ENCODE measurements around the gene RPS6KB2.

DNA sequence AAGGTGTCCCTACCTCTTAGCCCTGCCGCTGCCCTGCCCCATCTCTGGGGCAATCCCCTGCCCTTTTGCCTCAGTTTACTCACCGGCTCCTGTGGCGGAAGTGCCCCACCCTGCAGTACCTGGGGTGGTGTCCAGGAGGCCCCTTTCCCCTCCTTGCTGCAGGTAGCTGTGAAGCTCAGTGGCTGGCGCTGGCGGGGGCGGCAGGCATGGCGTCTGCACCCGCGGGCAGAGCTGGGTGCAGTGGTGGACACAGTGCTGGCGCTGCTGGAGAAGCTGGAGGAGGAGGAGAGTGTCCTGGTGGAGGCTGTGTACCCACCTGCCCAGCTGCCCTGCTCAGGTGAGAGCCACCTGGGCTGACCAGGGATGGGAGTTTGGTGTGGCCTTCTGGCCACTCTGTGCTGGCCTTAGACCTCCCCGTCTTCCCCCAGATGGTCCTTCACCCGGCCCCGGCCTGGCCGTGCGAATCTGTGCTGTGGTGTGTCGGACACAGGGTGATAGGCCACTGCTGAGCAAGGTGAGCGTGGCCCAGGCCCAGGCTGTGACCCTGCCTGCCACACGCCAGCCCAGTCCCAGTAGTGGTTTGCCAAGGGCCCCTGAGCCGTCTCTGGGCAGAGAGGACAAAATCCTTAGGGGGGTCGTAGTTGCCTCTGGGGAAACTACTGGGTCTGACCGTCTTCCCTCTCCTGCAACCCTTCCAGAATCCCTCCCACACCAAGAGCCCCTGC, 8.8 kb upstream of the RPS6KB2 start:
- TF ChIP-seq, protein P1, sequence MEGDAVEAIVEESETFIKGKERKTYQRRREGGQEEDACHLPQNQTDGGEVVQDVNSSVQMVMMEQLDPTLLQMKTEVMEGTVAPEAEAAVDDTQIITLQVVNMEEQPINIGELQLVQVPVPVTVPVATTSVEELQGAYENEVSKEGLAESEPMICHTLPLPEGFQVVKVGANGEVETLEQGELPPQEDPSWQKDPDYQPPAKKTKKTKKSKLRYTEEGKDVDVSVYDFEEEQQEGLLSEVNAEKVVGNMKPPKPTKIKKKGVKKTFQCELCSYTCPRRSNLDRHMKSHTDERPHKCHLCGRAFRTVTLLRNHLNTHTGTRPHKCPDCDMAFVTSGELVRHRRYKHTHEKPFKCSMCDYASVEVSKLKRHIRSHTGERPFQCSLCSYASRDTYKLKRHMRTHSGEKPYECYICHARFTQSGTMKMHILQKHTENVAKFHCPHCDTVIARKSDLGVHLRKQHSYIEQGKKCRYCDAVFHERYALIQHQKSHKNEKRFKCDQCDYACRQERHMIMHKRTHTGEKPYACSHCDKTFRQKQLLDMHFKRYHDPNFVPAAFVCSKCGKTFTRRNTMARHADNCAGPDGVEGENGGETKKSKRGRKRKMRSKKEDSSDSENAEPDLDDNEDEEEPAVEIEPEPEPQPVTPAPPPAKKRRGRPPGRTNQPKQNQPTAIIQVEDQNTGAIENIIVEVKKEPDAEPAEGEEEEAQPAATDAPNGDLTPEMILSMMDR (IDR thresholded peaks at IDR 0.05): no peak
- no peak for TF ChIP-seq POLR2AphosphoS5 (IDR thresholded peaks at IDR 0.05)

All from upper lobe of left lung (tissue), 4 donors.